ENCODE data around the gene SBF1.

SBF1 gene

DNA sequence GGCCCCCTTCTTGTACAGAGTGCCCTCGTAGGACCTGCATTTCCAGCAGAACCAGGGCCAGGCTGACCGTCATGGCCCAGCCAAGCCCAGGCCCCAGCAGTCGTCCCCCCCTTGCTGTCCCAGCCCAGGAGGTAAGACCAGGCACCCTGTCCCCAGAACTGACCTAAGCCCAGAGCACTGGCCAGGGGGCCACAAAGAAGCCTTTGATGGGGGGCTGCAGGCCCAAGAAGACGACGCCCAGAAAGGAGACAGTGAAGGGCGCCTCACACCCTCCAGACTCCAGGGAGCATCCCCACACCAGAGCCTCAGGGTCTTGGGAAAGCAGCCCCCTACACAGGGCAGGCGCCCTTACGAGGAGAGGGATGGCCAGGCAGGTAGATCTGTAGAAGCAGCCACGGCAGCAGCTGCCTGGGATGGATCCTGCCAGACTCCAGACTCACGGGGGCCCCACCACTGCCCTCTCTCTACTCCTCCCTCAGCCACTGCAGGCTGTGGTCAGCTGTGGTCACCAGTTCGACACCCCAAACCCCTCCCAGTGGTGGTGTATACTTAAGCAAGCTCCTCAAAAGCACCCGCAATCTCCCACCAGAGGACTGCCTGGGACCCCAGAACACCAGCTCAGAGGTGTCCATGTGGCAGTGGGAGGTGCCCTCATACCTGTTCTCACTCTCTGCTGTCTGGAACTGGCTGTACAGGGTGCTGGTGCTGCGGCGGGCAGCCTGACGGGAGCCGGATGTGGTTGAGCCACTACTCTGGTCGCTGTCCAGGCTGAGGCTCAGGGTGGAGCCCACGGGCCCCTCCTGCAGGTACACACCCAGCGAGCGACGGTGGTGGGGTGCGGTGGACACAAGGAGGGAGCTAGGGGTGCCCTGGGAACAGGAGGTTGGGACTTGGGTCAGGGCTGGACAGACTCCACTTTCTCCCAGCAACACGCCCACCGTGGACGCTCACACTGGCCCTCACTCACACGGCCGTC lies 27.0 kb downstream of the SBF1 start:
- no peak overlapping the region for H3K27ac ChIP-seq
- DNase-seq (ENCODE audit: low read depth, low spot score) = no peak

DNA sequence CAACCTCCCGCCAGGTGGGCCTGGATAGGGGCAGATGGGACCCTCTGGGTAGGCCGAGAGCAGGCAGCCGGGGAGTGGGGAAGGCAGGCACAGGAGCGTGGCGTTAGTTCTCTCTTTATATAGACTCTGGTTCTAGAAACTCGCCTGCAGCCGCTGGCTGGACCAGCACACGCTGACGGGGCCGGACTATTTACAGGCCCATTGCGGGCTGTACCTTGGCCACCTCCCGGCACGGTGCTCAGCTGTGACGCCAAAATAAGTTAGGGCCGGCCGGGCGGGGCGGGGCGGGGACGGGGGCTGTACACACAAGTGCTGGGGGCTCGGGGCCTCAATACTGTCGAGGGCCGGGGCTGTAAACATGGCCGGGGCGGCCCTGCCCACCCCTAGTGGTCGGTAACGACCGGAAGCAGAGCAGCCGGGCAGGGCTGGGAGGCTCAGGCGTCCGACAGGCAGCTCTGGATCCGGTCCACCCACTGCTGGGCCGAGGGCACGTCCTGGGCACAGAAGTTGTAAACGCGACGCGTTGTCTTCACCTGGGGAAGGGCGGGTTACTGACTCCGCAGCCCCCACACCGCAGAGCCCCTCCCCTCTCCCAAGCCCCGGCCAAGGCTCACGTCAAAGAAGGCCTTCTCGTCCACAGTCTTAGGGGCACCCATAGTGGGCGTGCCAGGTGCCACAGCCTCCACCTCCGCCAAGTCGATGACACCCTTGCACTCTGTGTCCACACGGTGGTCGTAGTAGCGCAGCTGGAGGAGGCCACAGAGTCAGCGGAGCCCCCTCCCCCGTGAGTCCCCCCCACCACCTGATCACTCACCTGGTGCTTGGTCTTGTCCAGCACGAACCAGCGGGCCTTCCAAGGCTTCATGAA lies 27.9 kb downstream of the SBF1 start:
- no peak for DNase-seq (ENCODE audit: low read depth, low spot score)
- H3K27ac ChIP-seq = no peak overlapping the region

DNA sequence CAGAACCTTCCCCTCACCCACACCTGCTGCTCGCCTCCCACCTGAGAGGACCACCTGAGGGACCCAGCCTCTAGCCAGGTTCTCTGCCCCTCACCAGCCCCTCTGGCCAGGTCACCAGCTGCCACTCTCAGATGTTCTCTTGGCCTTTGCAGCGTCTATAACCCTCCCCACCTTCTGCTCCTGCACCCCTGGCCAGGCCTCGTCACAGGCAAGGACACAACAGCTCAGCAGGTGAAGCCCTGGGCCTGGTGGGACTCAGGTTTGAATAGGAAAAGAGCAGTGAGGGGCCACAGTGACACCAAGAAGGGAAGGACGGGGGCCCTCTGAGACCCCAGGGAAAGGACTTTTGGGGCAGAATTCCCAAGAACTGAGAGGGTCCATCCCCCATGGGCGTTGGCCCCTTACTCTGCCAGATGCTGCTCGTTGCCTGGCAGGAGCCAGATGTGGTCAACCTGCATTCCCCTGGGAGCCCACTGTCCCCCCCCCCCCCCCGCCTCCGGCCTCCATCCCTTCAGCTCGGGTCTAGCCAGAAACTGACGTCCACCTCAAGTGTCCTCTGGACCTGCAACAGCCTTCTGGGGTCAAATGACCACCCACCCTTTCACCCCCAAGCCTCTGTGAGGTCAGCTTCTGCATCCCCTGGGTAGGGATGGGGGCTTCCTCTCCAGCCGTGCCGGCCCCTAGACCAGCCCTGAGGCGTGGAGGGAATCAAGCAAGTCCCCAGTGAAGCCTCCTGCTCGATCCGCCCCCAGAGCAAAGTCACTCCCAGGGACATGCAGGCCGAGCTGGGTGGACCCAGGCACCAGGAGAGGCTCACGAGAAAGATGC lies 28.7 kb downstream of the SBF1 start:
- no peak for DNase-seq (ENCODE audit: low read depth, low spot score)
- no peak overlapping the region for H3K27ac ChIP-seq

DNA sequence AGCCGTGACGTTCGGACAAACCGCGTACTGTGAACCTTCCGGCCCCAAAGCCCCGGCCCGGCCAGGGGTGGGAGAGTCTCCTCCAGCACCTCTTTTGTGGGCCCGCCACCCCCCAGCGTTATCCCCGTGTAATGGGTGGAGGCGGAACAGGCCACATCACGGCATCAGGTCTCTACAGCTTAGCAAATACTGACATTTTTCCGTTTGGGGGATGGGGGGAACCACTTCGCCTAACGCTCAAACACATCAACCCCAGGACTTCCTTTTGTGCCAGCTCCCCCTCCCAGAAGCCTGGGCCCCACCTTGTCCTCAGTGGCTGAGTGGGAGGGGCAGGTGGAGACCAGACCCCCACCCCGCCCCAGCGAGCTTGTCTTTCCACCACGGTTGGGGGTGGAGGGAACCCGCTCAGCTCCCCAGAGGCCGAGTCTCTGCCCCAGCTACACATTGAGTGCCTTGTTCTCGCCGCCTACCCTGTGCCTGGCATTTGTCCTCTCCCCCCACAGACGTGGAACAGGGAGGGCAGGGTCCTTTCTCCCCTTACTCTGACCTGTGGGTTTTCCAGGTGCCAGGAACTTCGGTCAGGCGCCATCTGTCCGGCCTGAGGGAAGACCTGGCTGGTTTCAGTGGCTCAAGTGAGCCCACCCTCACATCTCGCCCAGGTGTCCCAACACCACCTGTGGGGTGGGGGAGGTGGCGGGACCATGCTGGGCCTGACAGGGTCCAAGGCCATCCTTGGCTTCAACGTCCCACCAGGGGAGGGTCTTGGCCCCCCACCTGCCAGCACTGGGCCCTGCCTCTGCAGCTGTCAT lies 29.6 kb downstream of the SBF1 start:
- H3K27ac ChIP-seq = no peak overlapping the region

DNA sequence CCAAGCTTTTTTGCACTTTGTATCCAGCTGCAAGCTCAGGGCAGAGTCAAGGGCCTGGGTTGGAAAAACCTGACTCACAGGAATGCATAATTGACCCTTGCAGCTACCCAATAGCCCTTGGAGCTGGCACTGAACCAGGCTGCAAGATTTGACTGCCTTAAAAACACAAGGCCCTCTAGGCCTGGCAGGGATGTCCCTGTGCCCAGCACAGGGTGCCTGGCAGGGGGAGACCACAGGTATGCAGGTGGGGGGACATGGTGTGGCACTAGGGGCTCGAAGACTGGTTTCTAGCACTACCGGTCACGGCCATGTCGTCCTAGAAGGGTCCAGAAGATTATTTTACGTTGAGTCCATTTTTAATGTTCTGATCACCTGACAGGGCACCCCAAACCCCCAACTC lies 30.2 kb downstream of the SBF1 start:
- no peak for DNase-seq (ENCODE audit: low read depth, low spot score)
- H3K27ac ChIP-seq = no peak overlapping the region

More for the DNA sequence above, 29.6 kb downstream of the SBF1 start:
- DNase-seq (ENCODE audit: low read depth, low spot score) = no peak

DNA sequence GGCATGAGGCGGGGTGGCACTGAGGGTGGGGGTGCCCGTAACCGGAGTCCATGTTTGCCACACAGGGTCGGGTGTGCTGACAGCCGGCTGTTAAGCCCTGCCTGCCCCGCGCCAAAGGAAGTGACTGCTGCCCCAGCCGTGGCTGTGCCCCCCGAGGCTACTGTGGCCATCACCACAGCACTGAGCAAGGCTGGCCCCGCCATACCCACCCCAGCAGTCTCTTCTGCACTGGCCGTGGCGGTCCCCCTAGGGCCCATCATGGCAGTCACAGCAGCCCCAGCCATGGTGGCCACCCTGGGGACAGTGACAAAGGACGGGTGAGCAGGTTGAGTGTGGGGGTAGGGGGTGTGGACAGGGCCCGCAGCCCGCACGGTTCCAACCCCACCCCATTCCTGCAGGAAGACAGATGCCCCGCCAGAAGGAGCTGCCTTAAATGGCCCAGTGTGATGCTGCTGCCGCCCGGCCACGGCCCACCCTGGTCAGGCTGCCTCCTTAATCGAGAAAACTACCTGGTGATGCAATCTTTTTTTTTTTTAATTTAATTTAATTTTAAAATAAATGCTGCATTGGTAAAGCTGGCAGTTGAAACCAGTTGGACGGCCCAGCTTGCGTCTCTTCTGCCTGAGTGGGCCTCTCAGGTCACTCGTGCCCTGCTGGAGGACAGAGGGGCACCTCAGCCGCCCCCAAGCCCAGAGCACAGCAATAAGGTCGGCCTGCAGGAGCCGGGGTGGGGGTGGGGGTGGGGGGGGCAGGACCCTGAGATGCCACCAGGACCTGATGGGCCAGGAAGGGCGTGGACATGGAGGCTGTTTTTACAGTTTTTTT lies 30.8 kb downstream of the SBF1 start:
- DNase-seq (ENCODE audit: low read depth, low spot score) = no peak
- H3K27ac ChIP-seq = no peak overlapping the region

DNA sequence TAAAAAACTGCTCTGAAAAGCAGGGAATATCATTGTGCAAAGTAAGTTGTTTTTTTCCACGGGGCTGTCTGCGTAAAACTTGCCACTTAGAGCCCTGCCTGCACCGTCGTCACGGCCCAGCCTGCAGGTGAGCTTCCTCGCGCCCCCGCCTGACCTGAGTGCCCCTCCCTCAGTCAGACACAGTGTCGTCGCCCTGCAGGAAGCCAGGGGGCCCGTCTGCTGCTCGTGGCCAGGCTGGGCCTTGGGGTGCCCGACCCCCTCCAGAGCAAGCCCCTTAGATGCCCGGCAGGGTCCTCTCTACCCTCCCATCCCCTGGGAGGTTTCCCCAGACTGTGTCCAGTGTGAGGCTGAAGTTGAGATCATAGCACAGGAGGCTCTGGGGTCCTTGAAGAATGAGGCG lies 31.6 kb downstream of the SBF1 start:
- DNase-seq (ENCODE audit: low read depth, low spot score) = no peak
- no peak overlapping the region for H3K27ac ChIP-seq

DNA sequence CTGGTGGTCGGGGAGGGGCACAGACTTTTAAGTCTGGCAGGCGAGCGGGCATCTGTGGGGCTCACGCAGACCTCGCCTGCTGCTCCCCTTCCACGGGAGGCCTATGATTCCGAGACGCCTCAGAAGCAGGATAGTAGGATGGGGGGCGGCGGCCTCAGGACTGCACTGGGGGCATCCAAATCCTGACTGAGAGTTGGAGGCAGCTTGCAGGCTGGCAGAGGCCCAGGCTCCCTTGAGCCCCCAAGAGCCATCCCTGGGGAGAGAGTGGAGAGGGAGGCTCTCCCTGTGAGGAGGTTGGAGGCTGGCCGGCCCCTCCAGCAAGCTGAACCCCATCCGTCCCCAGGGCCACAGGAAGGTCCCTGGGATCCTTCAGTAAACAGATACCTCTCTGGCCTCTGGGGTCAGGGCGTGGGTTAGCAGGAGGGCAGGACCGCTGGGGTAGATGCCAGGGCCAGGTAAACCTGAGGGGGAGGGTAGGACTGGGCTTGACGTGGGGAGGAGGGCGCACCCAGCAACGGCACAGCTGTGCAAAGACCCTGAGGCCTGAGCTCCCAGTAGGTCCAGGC lies 33.3 kb downstream of the SBF1 start:
- DNase-seq (ENCODE audit: low read depth, low spot score) = no peak
- H3K27ac ChIP-seq = no peak overlapping the region

DNA sequence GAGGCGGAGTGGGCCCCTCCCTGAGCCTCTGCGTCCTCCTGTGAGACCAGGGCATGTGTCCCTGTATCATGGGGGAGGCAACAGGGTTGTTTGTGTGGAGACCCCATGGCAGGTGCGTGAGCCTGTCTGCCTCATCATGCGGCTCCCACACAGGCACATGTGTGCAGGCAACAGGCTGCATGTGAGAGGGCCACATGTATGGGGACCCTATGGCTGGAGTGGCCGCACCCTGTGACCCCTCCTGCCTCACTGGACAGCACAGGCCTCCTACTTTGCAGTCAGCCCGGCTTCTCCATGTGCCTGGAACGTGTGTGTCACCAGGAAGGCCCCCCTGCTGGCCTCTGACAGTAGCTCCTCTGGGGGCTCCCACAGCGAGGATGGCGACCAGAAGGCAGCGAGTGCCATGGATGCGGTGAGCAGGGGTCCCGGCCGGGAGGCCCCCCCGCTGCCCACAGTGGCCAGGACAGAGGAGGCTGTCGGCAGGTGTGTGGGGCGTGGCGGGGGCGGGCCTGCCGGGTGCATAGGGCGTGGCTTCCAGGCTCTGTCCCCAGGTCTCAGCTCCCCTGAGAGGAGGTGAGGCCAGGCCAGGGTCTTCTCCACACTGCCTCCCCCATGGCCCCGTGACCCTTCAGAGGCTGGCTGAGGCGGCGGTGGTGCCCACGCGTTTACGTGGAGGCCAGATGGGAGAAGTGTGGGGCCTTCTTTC lies 34.1 kb downstream of the SBF1 start:
- no peak for DNase-seq (ENCODE audit: low read depth, low spot score)
- H3K27ac ChIP-seq = no peak overlapping the region

DNA sequence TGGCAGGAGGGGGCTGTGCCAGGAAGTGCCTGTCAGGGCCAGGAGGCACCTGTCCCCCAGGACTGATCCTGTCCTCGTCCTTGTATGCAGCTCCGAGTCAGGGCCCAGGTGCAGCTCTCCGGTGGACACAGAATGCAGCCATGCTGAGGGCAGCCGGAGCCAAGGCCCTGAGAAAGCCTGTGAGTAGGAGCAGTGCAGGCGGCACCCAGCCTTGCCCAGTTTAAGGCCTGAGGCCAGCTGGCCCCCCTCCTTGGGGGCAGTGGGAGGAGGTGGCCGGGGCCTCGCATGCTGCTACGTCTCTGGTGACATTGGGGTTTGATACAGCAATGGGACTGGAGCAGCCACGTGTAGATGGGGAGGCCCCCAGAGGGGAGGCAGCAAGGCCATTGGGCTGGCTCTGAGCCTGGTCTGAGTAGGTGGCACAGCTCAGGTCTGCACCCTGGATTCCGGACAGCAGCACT lies 34.9 kb downstream of the SBF1 start:
- DNase-seq (ENCODE audit: low read depth, low spot score) = no peak
- no peak overlapping the region for H3K27ac ChIP-seq

DNA sequence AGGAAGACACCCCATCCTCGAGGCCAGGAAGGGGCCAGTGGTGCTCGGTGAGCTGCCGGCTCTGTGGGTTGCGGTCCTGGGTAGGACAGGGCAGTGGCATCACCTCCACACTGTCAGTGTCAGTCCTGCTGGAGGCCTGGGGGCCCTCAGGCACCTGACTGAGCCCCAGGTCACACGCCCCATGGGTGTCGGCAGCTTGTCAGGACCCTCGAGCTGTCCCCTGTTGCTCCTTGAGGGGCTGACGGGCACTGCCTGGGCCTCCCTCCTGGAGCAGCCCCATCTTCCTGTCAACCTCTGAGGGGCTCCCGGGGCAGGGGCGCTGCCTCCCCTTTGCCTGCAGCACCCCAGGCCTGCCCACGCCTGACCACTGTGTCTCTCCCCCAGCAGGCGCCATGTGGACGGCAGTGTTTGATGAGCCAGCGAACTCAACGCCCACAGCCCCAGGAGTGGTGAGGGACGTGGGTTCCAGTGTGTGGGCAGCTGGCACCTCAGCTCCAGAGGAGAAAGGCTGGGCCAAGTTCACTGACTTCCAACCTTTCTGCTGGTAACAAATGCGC lies 35.4 kb downstream of the SBF1 start:
- DNase-seq (ENCODE audit: low read depth, low spot score) = no peak

DNA sequence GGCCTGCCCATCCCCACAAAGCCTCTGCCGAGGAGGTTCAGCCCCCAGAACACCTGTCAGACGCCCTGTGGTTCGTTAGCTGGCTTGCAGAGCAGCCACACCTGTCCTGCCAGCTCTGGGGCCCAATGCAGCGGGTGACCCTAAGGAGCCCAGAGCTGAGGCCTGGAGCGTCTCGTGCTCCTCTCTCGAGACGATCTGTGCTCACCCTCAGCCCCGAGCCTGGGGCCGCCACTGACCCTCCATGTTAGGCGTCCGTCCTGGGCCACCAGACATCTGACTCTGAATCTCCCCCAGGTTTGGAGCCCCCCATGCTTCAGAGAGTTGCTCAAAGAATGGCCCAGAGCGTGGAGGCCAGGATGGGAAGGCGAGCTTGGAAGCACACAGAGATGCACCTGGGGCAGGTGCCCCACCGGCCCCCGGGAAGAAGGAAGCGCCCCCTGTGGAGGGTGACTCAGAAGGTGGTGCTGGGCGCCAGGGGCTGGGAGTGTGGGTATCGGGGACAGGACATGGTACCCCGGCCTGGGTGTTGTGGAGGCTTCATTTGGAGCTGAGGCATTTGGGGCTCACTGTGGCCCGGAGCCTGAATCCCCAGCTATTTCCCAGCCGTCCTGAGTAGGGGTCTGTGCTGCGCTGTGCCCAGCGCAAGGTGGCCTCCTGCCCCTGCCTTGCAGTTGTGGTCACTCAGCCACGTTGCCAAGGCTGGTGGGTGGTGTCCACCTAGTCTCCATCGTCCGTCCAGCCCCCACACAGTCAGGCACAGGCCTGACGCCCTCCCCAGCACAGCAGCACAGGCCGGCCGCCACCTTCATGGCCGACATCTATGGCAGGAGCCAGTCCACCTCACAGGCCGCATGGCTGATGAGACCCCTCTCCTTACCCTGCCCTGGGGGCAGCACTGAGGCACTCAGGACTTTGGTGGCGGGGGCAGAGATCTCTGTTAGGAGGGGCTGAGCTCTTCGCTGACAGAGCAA lies 36.2 kb downstream of the SBF1 start:
- H3K27ac ChIP-seq = no peak overlapping the region
- no peak for DNase-seq (ENCODE audit: low read depth, low spot score)

More for the DNA sequence above, 35.4 kb downstream of the SBF1 start:
- H3K27ac ChIP-seq = no peak overlapping the region

DNA sequence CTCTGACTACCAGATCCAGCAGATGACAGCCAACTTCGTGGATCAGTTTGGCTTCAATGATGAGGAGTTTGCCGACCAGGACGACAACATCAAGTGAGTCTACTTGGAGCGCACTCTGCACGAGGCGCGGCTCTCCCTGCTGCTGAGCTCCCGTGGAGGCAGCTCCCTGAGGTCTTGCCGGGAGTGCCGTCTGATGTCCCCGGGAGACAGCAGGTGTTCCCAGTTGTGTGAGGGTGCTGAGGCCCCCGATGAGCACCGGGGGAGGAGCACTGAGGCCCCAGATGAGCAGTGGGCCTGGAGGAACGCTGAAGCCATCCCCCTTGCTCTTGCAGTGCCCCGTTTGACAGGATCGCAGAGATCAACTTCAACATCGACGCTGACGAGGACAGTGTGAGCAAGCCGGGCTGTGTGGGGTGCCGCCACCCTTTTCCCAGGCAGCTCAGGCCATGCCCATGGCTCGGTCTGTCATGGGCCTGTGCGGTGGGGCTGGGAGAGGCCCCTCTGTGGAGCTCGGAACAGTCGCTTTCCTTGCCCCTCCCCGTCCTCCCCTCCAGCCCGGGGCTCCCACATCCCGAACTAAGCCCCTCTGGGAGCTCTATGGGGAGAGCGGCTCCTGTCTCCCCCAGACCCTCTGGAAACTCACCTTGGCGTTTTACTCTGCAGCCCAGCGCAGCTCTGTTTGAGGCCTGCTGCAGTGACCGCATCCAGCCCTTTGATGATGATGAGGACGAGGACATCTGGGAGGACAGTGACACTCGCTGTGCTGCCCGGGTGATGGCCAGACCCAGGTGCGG lies 37.1 kb downstream of the SBF1 start:
- DNase-seq (ENCODE audit: low read depth, low spot score) = no peak
- H3K27ac ChIP-seq = no peak overlapping the region

DNA sequence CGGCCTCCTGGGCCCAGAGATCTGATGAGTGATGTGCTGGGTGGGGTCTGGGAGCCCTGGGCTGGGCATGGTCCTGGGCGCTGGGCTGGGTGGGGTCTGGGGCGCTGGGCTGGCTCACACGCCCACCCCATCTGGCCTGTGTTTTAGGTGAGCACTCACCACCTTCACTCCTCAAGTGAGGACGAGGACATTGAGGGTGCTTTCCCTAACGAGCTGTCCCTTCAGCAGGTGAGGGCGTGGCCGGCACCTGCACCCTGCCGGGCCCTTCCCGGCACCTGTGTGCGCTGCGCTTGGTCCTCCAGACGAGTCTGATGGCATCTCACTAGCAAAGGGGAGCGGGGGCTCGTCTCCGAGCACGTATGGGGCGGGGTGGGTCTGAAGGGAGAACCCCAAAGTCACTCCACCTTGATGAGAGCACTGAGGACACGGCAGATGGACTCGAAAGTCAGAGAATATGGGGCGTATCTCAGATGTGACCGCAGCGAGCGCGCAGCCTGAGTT lies 37.9 kb downstream of the SBF1 start:
- no peak for DNase-seq (ENCODE audit: low read depth, low spot score)
- H3K27ac ChIP-seq = no peak overlapping the region

Data from epithelial cell of prostate (primary cell).